Stomach (tissue), 4 donors: ENCODE data around the gene AK1.

ENCODE experiments used
- CTCF ChIP-seq, 7 experiments: fragments of 450-650 bp in 4 of 7; fragments of 200-600 bp in 3 of 7; sonication (generic) in 3 of 7; IDR thresholded peaks; one replicate each; pipeline ENCODE4 v1.5.1; 2016 to 2019; ENCODE audit warnings: antibody characterized with exemption in 7 of 7, control low read depth in 2 of 7, mild to moderate bottlenecking in 1 of 7
- EP300 ChIP-seq: sonication (generic); formaldehyde crosslinking; IDR thresholded peaks from one replicate; pipeline ENCODE4 v1.6.1; 2017; ENCODE audit warnings: antibody characterized with exemption
- POLR2A ChIP-seq, 4 donors: fragments of 450-650 bp; IDR thresholded peaks; one replicate each; pipeline ENCODE4 v1.6.1; 2016; ENCODE audit warnings: antibody characterized with exemption in 4 of 4, control low read depth in 2 of 4, mild to moderate bottlenecking in 1 of 4, moderate library complexity in 1 of 4
- POLR2AphosphoS5 ChIP-seq, 3 donors: sonication (generic); formaldehyde crosslinking; IDR thresholded peaks; one replicate each; pipeline ENCODE4 v1.6.1; 2016; ENCODE audit warnings: antibody characterized with exemption in 3 of 3

- no peak for TF ChIP-seq CTCF (IDR thresholded peaks at IDR 0.05)
- no peak for TF ChIP-seq POLR2AphosphoS5 (IDR thresholded peaks at IDR 0.05)
- TF ChIP-seq POLR2A (IDR thresholded peaks at IDR 0.05): no peak
- TF ChIP-seq EP300: no peak
Measured at GRCh38 chr9:127871531-127871930, 5.9 kb downstream of the AK1 start.
